NB4 (cell line): ENCODE measurements around the gene CPNE6.

Experiments
- DNase-seq: peaks from one replicate; pipeline ENCODE4 v3.0.0; 2010; ENCODE audit warnings: low read depth
- H3K4me3 ChIP-seq: one replicate; pipeline ENCODE4 v1.5.1; 2011; ENCODE audit warnings: mild to moderate bottlenecking, low read depth, low read length, moderate library complexity
- MAX ChIP-seq: IDR thresholded peaks from 2 replicates; pipeline ENCODE4 v1.6.1; 2011; ENCODE audit warnings: low read depth, low read length
- MYC ChIP-seq: IDR thresholded peaks from 2 replicates; pipeline ENCODE4 v1.6.1; 2011; ENCODE audit warnings: low read depth, low read length
- POLR2A ChIP-seq: IDR thresholded peaks from 2 replicates; pipeline ENCODE4 v1.6.1; 2011; ENCODE audit warnings: mild to moderate bottlenecking; ENCODE audit not compliant: insufficient read length; ENCODE audit errors: extremely low read depth
- TF ChIP-seq, protein P1 (sequence below): IDR thresholded peaks from one replicate; pipeline ENCODE4 v1.5.1; 2012; ENCODE audit warnings: low read depth, low read length

The CPNE6 gene

DNA sequence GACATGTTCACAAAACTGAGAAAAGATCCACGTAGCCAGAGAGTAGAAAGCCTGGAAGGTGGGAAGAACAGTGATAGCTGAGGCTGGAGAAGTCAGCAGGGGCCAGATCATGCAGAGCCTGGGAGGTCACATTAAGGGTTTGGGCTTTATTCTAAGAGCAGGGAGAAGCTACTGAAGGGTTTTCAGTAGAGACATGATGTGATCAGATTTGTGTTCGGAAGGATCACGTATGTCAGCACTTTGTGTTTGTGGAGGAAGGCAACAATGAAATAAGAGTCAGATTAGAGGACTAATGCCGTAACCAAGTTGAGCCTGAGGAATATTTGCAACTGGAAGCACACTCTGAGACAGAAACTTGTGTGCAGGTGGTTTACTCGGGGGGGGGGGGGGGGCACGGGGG is 18.5 kb downstream of the CPNE6 start:
- TF ChIP-seq, protein P1, sequence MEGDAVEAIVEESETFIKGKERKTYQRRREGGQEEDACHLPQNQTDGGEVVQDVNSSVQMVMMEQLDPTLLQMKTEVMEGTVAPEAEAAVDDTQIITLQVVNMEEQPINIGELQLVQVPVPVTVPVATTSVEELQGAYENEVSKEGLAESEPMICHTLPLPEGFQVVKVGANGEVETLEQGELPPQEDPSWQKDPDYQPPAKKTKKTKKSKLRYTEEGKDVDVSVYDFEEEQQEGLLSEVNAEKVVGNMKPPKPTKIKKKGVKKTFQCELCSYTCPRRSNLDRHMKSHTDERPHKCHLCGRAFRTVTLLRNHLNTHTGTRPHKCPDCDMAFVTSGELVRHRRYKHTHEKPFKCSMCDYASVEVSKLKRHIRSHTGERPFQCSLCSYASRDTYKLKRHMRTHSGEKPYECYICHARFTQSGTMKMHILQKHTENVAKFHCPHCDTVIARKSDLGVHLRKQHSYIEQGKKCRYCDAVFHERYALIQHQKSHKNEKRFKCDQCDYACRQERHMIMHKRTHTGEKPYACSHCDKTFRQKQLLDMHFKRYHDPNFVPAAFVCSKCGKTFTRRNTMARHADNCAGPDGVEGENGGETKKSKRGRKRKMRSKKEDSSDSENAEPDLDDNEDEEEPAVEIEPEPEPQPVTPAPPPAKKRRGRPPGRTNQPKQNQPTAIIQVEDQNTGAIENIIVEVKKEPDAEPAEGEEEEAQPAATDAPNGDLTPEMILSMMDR = no peak
- no peak for TF ChIP-seq MAX
- no peak for TF ChIP-seq MYC
- no peak for TF ChIP-seq POLR2A
- DNase-seq = no peak
- H3K4me3 ChIP-seq = no peak overlapping the region

- no peak overlapping the region for H3K4me3 ChIP-seq
- no peak for TF ChIP-seq MAX
- TF ChIP-seq, protein P1 = no peak
- TF ChIP-seq POLR2A = no peak
- TF ChIP-seq MYC = no peak
- DNase-seq = no peak
These were observed 20.7 kb downstream of the CPNE6 start for GRCh38 chr14:24092110-24092504.

GRCh38 chr14:24092505-24093206 is 21.3 kb downstream of the CPNE6 start:
- TF ChIP-seq, protein P1 = no peak
- TF ChIP-seq MYC (no peak), MAX (no peak)
- no peak for DNase-seq
- H3K4me3 ChIP-seq = no peak overlapping the region

DNA sequence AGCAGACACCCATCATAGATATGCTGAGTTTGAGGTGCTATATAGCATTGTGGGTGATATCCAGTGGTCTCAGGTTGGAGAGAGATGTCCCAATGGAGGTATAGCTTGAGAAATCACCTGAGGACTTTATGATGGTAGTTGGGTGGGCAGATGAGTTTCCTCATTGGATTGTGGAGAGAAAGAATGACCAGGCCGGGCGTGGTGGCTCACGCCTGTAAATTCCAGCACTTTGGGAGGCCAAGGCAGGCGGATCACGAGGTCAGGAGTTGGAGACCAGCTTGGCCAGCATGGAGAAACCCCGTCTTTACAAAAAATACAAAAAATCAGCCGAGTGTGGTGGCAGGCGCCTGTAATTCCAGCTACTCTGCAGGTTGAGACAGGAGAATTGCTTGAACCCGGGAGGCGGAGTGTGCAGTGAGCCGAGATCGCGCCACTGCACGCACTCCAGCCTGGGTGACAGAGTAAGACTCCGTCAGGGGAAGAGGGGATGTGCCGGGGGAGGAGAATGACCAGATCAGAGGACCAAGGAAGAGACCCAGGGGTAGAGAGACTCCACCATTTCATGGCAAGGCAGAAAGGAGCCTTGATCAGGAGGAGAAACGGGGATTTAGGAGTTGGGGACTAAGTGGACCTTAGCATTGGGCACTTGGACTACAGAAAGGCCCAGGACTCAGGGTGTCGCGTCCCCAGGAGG is 22.0 kb downstream of the CPNE6 start:
- DNase-seq = no peak
- TF ChIP-seq MAX = no peak
- TF ChIP-seq MYC = no peak
- no peak for TF ChIP-seq POLR2A
- TF ChIP-seq, protein P1 = no peak

DNA sequence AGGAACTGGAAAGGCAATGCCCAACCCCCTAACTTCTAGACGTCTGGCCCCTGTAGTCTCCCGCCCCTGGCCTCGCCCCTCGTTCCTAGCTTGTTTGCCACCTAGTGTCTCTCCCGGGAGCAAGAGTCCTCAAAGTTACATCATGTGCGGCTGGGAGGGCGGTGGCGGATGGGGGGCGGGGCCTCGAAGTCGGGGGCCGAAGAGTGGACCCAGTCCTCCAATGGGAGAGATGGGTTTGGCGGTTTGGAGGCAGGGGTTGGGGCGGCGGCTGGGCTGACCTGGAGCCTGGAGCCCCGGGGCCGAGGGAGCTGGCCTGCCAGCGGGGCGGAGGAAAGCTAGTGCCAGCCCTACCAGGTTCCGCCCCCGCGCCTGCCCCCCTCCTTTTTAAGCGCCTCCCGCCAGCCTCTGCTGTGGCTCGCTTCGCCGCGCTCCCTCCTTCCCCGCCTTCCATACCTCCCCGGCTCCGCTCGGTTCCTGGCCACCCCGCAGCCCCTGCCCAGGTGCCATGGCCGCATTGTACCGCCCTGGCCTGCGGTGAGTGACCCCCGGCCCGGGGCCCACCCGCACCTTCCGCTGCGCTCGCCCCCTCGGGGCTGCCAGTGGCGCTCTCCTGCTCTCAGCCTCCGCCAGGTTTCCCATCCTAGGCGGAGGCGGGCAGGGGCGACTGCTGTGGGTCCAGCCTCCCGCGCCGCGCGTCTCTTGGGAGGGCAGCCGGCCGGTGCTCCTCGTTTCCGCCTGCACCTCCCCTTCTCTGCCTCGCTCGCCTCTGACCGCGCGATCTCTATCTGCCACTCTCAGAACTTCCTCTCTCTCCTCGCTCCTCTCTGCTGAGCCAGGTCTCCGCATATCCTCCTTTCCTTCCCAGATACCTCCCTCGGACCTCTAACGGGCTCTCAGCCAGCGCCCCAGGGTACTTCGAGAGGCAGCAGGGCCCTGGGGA is 22.8 kb downstream of the CPNE6 start, which contains the start of gene PCK2:
TSS of gene PCK2 (plus strand) at position 411 of the 940 bp plus-strand sequence. CDS start at position 506, 95 bp downstream.
- DNase-seq = peak; percentile 98
- TF ChIP-seq POLR2A = peak; percentile 57
- peak; percentile 49 for TF ChIP-seq MAX
- TF ChIP-seq, protein P1 = no peak
- TF ChIP-seq MYC = peak; percentile 70
- H3K4me3 ChIP-seq = peak within 1 kb of the TSS; percentile 92

More for the DNA sequence above, 22.0 kb downstream of the CPNE6 start:
- H3K4me3 ChIP-seq = peak overlapping the region; percentile 17
